H1 (cell line): ENCODE measurements around the gene BNIP5. TPM values are rescaled to one million over a fixed set of nuclear protein-coding genes. Genes with fewer than 3 reads are reported as not detected.

ENCODE experiments used
- HDAC2 ChIP-seq, 2 experiments: fragments of 300-600 bp in 1 of 2; sonication (generic) in 1 of 2; IDR thresholded peaks; 2 replicates each; pipeline ENCODE4 v1.6.1; 2011 to 2012; ENCODE audit warnings: low read depth in 2 of 2, low read length in 2 of 2, mild to moderate bottlenecking in 2 of 2, moderate library complexity in 2 of 2, borderline replicate concordance in 1 of 2, inconsistent platforms in 1 of 2
- SP1 ChIP-seq: IDR thresholded peaks from 2 replicates; pipeline ENCODE4 v1.6.1; 2011; ENCODE audit warnings: low read depth, low read length
- polyA plus RNA-seq, 7 experiments: library from polyadenylated mRNA; depleted of rRNA in 3 of 7; stranded (reverse) in 5 of 7; unstranded in 2 of 7; fragments of >200 nt in 5 of 7; fragments of 200-250 nt in 2 of 7; gene quantifications; 1 replicate in 5 of 7; 2 replicates in 1 of 7; 4 replicates in 1 of 7; pipeline versions ENCODE4 v1.2.1 to v1.2.3, GENCODE V29; 2011 to 2013; ENCODE audit warnings: missing spikeins in 2 of 7, mixed read lengths in 2 of 7
- total RNA-seq: library from RNA; stranded (reverse); fragmentation: NEBNext Ultra II Directional; extraction: Animal tissue kit (Norgen Biotek cat#: 25700); gene quantifications from 2 replicates; pipeline ENCODE4 v1.2.1, GENCODE V29; 2021

The BNIP5 gene
- total and polyA plus RNA-seq, 2 of the 8 experiments (the other 6 are each of a cell fraction or from before 2014, with no cell fraction given), result not detected

GRCh38 chr6:36315921-36316320, 20.8 kb downstream of the BNIP5 start (continued):
- TF ChIP-seq HDAC2 (IDR thresholded peaks at IDR 0.05; ENCODE audit: borderline replicate concordance in 1 of 2, low read depth in 2 of 2, low read length in 2 of 2) (no peak), SP1 (no peak)
